HTR-8/SVneo (cell line): ENCODE data around the gene CHN1.

Source experiments
- DNase-seq: peaks from one replicate; pipeline ENCODE4 v3.0.0; 2011; ENCODE audit warnings: low spot score, mixed read lengths; ENCODE audit not compliant: insufficient read length
- FAIRE-seq: peaks from 2 replicates; lab custom pipeline; 2011; peaks lifted over from hg19 to GRCh38; lab: Jason Lieb, UNC

Gene CHN1

GRCh38 chr2:174931724-174932123 lies 73.5 kb downstream of the CHN1 start:
- FAIRE-seq = peak; percentile 4
- no peak for DNase-seq

GRCh38 chr2:174929786-174930185 lies 75.4 kb downstream of the CHN1 start:
- no peak for FAIRE-seq
- no peak for DNase-seq

GRCh38 chr2:174925046-174925784 lies 80.0 kb downstream of the CHN1 start:
- FAIRE-seq (no peak), DNase-seq (no peak)

- FAIRE-seq (no peak), DNase-seq (no peak)
These were observed 81.0 kb downstream of the CHN1 start for GRCh38 chr2:174924061-174924693.

GRCh38 chr2:174919947-174920595 lies 85.1 kb downstream of the CHN1 start:
- no peak for DNase-seq
- no peak for FAIRE-seq

GRCh38 chr2:174918886-174919526 lies 86.2 kb downstream of the CHN1 start:
- no peak for DNase-seq
- peak; percentile 4 for FAIRE-seq

GRCh38 chr2:174916270-174916930 lies 88.8 kb downstream of the CHN1 start:
- no peak for FAIRE-seq
- no peak for DNase-seq

- no peak for FAIRE-seq
- DNase-seq = no peak
These were observed 90.1 kb downstream of the CHN1 start for GRCh38 chr2:174914853-174915760.

- FAIRE-seq (no peak), DNase-seq (no peak)
These were observed 96.9 kb downstream of the CHN1 start for GRCh38 chr2:174908284-174908683.

- no peak for DNase-seq
- no peak for FAIRE-seq
These were observed 102.0 kb downstream of the CHN1 start for GRCh38 chr2:174903264-174903556.

- DNase-seq (no peak), FAIRE-seq (no peak)
These were observed 102.5 kb downstream of the CHN1 start for GRCh38 chr2:174902506-174903263.

- FAIRE-seq = no peak
These were observed 104.1 kb downstream of the CHN1 start for GRCh38 chr2:174901075-174901474.

GRCh38 chr2:174897286-174897685 lies 107.9 kb downstream of the CHN1 start:
- DNase-seq (no peak), FAIRE-seq (no peak)

More at GRCh38 chr2:174901075-174901474, 104.1 kb downstream of the CHN1 start:
- DNase-seq = no peak

GRCh38 chr2:174893018-174893417 lies 112.2 kb downstream of the CHN1 start:
- FAIRE-seq (no peak), DNase-seq (no peak)

- DNase-seq = no peak
- FAIRE-seq = no peak
These were observed 112.6 kb downstream of the CHN1 start for GRCh38 chr2:174892546-174892945.

- FAIRE-seq (no peak), DNase-seq (no peak)
These were observed 116.4 kb downstream of the CHN1 start for GRCh38 chr2:174888646-174889271.

- no peak for FAIRE-seq
- DNase-seq = no peak
These were observed 117.0 kb downstream of the CHN1 start for GRCh38 chr2:174888146-174888545.

GRCh38 chr2:174882416-174882815 lies 122.8 kb downstream of the CHN1 start:
- no peak for DNase-seq
- no peak for FAIRE-seq
